GM18519 (cell line): ENCODE data around the gene PIPOX.

ENCODE experiments used
- ATAC-seq: cut with Tn5 transposase; IDR thresholded peaks from one replicate; pipeline ENCODE4 v1.9.1; 2021; ENCODE audit warnings: mild to moderate bottlenecking, moderate library complexity; ENCODE audit not compliant: unreplicated experiment, low FRiP score

PIPOX gene

DNA sequence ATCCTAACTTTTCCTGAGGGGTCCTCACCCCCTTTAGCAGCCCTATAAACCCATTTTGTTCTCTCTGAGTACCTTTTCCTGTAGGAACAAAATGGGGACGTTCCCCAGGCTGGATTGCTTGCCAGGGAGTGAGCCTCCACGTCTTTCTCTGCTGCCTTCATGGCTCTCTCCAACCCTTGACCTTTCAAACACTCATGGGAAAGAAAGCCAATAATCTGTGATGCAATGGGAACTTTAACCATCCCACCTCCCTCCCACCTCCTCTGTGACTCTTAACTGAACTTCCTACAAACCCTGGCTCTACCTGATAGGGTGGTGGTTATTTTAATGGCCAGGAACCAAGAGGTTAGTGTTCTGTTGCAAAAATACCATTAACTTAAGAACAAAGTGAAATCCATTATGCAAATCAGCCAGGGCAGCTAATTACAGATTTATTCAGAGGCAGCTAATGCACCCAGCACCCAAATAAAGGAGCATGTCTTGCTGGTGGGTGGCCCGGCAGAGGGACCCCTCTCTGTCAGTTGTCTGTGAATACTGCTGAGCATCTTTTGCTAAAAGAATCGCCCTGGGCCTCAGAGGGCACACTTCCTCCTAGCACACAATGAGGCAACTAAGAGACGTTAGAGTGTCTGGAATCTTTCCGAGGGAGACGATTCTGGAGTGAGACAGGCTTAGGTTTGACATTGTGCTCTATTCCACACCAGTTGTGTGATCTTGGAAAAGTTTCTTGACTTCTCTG, 3.0 kb downstream of the PIPOX start:
- no peak for ATAC-seq

DNA sequence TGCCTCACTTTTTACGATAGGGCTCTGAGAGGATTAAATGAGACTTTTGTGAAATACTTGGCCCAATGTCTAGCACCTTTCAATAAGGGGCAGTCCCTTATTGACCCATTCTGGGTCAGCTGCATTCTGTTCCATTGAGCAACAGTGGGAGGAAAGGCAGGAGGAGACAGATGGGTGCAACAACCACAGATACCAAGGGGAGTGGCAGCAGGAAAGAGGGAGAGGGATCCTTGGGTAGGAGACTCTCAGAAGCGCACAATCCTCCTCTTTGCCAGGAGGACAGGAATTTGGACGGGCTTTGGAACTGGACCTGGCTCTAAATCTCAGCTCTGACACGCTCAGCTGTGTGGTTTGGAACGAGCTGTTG, 3.5 kb downstream of the PIPOX start:
- no peak for ATAC-seq

GRCh38 chr17:29048440-29049368, 5.8 kb downstream of the PIPOX start:
- no peak for ATAC-seq

DNA sequence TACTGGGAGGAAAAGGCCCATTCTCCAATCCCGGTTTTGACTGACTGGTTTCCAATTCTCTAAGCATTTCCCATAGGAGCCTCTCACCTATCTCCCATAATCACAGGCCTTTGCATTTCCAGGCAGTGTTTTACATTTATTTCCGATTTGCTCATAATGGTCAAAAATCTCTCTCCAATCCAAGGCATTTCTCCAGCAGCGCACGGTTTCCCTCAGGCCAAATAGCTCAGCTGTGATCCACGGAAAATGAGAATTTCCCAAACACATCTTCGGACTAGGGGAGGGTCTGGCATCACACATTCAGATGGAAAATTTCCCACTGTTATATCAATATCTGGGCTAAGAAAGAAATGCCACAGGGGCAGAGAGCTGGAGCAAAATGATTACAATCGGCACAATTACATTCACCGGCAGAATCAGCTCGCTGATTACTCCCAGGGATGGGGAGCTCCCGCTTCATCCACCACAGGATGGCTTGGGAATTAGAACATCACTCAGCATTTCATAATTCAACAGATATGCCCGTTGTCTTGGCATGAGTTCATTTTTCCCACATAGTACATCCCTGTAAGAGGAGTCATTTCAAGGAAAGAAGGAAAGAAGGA, 6.7 kb downstream of the PIPOX start:
- no peak for ATAC-seq

DNA sequence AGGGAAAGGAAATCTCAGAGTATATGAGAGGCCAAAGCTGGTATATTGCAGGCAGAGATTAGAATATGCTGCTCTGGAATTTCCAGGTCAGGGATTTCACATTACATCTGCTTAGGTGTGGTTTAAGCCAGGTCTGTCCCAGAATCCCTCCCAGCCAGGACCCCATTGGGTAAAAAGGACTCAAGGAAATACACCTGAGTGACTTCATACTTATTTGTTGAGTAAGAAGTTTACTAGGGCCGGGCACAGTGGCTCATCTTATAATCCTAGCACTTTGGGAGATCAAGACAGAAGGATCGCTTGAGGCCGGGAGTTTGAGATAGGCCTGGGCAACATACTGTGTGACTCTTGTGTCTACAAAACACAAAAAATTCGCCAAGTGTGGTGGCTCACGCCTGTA, 7.2 kb downstream of the PIPOX start:
- ATAC-seq, result no peak

- ATAC-seq, result no peak
Observed at GRCh38 chr17:29051194-29051593, 8.3 kb downstream of the PIPOX start.

DNA sequence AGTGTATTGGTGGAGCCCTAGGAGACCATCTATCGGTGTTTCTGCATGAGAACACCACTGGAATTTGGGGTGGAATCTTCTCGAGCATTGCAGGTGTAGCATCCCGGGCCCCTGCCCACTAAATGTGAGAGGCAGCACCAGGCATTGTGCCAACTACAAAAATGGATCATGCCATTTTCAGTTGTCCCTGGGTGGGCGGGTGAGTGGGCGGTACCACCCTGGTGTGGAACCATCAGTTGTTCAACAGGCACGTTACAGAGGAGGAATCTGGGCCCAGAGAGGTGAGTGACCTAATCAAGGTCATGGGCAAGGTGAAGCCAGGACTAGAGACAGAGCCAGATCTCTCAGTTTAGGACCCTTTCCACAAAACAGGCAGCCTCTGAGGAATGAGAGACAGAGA, 8.8 kb downstream of the PIPOX start:
- no peak for ATAC-seq

DNA sequence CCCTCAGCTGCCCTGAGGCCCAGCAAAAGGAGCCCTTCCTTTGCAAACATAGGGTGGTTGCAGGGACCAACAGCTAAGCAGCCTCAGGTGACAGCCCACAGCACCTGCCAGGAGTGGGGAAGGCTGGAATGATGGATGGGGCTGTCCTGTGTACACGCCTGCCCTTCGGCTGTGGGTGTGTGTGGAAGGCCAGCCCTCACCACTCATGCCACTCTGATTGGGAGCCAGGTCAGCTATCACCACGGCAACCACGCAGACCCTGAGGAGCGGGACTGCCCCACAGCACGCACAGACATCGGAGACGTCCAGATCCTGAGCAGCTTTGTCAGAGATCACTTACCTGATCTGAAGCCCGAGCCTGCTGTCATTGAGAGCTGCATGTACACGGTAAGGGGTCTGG, 11.9 kb downstream of the PIPOX start:
- ATAC-seq, result no peak

GRCh38 chr17:29057361-29057760, 14.4 kb downstream of the PIPOX start:
- ATAC-seq, result no peak

GRCh38 chr17:29058391-29058790, 15.4 kb downstream of the PIPOX start:
- no peak for ATAC-seq

GRCh38 chr17:29059281-29059680, 16.3 kb downstream of the PIPOX start:
- ATAC-seq, result no peak

- ATAC-seq, result no peak
Observed at GRCh38 chr17:29060475-29060874, 17.5 kb downstream of the PIPOX start.

- no peak for ATAC-seq
Observed at GRCh38 chr17:29061036-29061435, 18.1 kb downstream of the PIPOX start.

DNA sequence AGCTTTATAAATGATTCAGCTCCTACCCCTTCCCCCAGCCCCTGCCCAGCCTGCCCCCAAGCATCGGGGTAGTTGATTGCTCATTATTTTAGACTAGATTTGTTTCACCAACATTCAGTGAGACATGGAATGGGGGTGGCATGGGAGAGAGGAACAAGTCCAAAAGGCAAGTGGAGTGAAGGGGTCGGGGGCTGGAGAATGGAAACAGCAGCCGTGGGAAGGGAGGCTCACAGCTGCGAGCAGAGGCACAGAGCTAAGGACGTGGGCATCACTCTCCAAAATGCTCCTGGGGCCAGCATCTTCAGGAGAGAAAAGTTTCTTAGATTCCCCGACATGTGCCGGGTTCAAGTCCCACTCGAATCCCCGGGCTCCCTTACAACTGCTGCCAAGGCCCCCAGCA, 19.3 kb downstream of the PIPOX start:
- ATAC-seq, result no peak

DNA sequence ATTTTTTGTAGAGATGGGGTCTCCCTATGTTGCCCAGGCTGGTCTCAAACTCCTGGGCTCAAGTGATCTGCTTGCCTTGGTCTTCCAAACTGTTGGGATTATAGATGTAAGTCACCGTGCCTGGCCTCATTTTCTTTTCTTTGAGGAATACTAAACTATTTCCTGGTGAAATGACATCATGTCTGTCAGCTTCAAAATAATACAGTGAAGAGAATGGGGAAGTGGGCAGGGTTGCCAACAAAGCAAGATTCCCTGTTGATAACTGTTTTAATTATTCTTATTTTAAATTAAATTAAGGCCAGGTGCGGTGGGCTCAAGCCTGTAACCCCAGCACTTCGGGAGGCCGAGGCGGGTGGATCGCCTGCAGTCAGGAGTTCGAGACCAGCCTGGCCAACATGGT, 21.1 kb downstream of the PIPOX start:
- no peak for ATAC-seq

GRCh38 chr17:29066047-29066446, 23.1 kb downstream of the PIPOX start:
- ATAC-seq, result no peak

GRCh38 chr17:29066606-29067005, 23.7 kb downstream of the PIPOX start:
- ATAC-seq, result no peak

- no peak for ATAC-seq
Observed at GRCh38 chr17:29068818-29069217, 25.9 kb downstream of the PIPOX start.

DNA sequence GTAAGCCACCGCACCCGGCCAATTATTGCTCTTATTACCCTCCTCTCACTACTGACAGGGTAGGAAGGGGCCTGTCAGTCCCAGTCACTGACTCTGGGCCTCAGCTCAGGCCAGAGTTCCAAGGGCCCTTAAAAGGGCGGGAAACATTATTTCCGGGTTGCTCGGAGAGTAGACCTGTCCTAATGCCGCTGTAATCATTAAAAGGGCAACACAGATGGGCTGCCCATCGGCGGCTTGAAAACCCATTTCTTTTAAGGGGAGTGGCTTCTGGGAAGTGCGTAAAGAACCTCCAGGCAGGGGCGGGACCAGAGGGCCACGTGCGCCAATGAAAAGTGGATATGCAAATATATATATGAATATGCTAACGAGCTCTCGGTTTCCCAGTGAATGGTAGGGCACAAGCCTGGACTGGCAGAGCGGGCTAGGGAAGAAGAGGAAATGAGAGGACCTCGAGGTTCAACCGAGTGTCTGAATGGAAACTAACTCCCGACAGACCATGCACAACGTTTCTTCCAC, 26.6 kb downstream of the PIPOX start:
- ATAC-seq, result no peak

- no peak for ATAC-seq
Observed at GRCh38 chr17:29070308-29070707, 27.4 kb downstream of the PIPOX start.

DNA sequence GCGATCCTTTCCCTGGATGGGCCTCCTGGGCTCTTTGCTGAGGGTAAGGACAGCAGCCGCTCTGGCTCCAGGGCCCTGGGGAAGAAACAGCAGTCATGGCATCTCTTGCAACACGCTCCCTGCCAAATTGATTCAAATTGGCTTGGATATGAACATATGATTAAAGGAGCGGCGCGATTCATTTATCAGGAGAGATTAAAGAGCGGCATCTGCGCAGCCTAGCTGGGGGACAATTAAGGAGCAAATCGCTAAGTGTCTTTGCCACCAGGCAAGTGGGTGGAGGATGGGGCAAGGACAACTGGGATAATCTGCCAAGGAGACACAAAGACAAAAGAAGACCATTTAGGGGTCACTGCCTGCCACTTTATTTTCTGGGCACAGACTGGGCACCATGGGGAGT, 27.8 kb downstream of the PIPOX start:
- no peak for ATAC-seq
